Heart left ventricle (tissue), 13 donors: Measurements from ENCODE around the gene PALD1.

ENCODE experiments used
- CTCF ChIP-seq, 12 donors: fragments of 200-600 bp; sonication (generic) in 4 of 12; IDR thresholded peaks; one replicate each; pipeline versions ENCODE4 v1.5.0 to v1.8.0; 2018 to 2022; ENCODE audit warnings: antibody characterized with exemption in 12 of 12, mild to moderate bottlenecking in 5 of 12
- POLR2A ChIP-seq, 2 donors: fragments of 450-650 bp; IDR thresholded peaks; one replicate each; pipeline ENCODE4 v1.6.1; 2017; ENCODE audit warnings: antibody characterized with exemption in 2 of 2, mild to moderate bottlenecking in 2 of 2, moderate library complexity in 2 of 2
- donor health status: ischemic (EF 13 %, LVEDD 7.1; RV severe dilation, severe dysfunction).
- donor health status: DM: no; HTN: yes; CAD: no.
- donor health status: DM: no; HTN: no; CAD: no.
- donor health status: ischemic (EF 25% LVEDD 6.9; RV normal size, moderate dysfunction).
- donor health status: ischemic (EF 25% LVEDD 5.7; RV mildly dilated, moderate dysfunction).
- donor health status: ischemic (EF 35%, LVEDD 5.7; RV mildly dilated, moderate dysfunction).
- donor health status: nonischemic (EF 11% LVEDD 7.7; RV severe dilation, severe dysfunction).
- donor health status: DM: yes; HTN: yes; CAD: no.
- donor health status: PGD.
- donor health status: ischemic (EF 29% LVEDD 5.4; RV normal size, mild dysfunction).
- donor health status: nonischemic (EF 23%, LVEDD 6.1; RV moderate dilation, normal function).

- TF ChIP-seq CTCF (IDR thresholded peaks at IDR 0.05) = no peak
- no peak for TF ChIP-seq POLR2A (IDR thresholded peaks at IDR 0.05)
Measured at GRCh38 chr10:70539471-70539870, 60.9 kb downstream of the PALD1 start.
